ENCODE data around the gene ZFPM1.
A peak's percentile ranks its signal among the peaks of the same experiment; 100 is the strongest.
"Not testable (repeated sequence)": the region's sequence is repeated elsewhere in the genome, so short reads cannot be mapped to it uniquely, and the experiment has no call there.

Gene ZFPM1

GRCh38 chr16:88468275-88469129 lies 15.4 kb downstream of the ZFPM1 start:
- peak overlapping the region; percentile 20; the same call in 1 of the 2 replicates for H3K27ac ChIP-seq
- TF ChIP-seq CTCF (conservative IDR thresholded peaks at IDR 0.05) = no peak
- TF ChIP-seq ZFX (IDR thresholded peaks at IDR 0.05) = no peak

GRCh38 chr16:88469615-88470395 lies 16.7 kb downstream of the ZFPM1 start:
- H3K27ac ChIP-seq = no peak overlapping the region
- TF ChIP-seq CTCF (conservative IDR thresholded peaks at IDR 0.05) (no peak), ZFX (IDR thresholded peaks at IDR 0.05) (no peak)

- H3K27ac ChIP-seq = not testable (repeated sequence)
Observed at GRCh38 chr16:88470396-88470680, 17.3 kb downstream of the ZFPM1 start.

GRCh38 chr16:88470696-88471095 lies 17.6 kb downstream of the ZFPM1 start:
- not testable (repeated sequence) for H3K27ac ChIP-seq

GRCh38 chr16:88471115-88471514 lies 18.0 kb downstream of the ZFPM1 start:
- TF ChIP-seq CTCF (conservative IDR thresholded peaks at IDR 0.05) = no peak
- TF ChIP-seq ZFX (IDR thresholded peaks at IDR 0.05) = no peak
- H3K27ac ChIP-seq = no peak overlapping the region

- H3K27ac ChIP-seq = no peak overlapping the region
- TF ChIP-seq CTCF (conservative IDR thresholded peaks at IDR 0.05) = no peak
- TF ChIP-seq ZFX (IDR thresholded peaks at IDR 0.05) = no peak
Observed at GRCh38 chr16:88471575-88471974, 18.5 kb downstream of the ZFPM1 start.

GRCh38 chr16:88472069-88472468 lies 19.0 kb downstream of the ZFPM1 start:
- TF ChIP-seq CTCF (conservative IDR thresholded peaks at IDR 0.05) (no peak), ZFX (IDR thresholded peaks at IDR 0.05) (no peak)
- H3K27ac ChIP-seq = no peak overlapping the region

- TF ChIP-seq ZFX (IDR thresholded peaks at IDR 0.05) = no peak
- TF ChIP-seq CTCF (conservative IDR thresholded peaks at IDR 0.05) = no peak
- no peak overlapping the region for H3K27ac ChIP-seq
Observed at GRCh38 chr16:88472637-88473205, 19.6 kb downstream of the ZFPM1 start.
